ENCODE results near the gene TRIM62.

GRCh38 chr1:33175865-33176264 lies 6.0 kb downstream of the TRIM62 start:
- TF ChIP-seq, protein P1, sequence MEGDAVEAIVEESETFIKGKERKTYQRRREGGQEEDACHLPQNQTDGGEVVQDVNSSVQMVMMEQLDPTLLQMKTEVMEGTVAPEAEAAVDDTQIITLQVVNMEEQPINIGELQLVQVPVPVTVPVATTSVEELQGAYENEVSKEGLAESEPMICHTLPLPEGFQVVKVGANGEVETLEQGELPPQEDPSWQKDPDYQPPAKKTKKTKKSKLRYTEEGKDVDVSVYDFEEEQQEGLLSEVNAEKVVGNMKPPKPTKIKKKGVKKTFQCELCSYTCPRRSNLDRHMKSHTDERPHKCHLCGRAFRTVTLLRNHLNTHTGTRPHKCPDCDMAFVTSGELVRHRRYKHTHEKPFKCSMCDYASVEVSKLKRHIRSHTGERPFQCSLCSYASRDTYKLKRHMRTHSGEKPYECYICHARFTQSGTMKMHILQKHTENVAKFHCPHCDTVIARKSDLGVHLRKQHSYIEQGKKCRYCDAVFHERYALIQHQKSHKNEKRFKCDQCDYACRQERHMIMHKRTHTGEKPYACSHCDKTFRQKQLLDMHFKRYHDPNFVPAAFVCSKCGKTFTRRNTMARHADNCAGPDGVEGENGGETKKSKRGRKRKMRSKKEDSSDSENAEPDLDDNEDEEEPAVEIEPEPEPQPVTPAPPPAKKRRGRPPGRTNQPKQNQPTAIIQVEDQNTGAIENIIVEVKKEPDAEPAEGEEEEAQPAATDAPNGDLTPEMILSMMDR (IDR thresholded peaks at IDR 0.05; ENCODE audit: borderline replicate concordance, extremely low read depth, low read length, poor library complexity, severe bottlenecking): no peak
- no peak for TF ChIP-seq EZH2 (IDR thresholded peaks at IDR 0.05; ENCODE audit: borderline replicate concordance, low read depth, low read length, severe bottlenecking)

Measured in DND-41 (cell line).